GM21723 (cell line): Measurements from ENCODE around the gene NRARP.
"Not testable (repeated sequence)": the region's sequence is repeated elsewhere in the genome, so short reads cannot be mapped to it uniquely, and the experiment has no call there.

ENCODE experiments used
- ATAC-seq: cut with Tn5 transposase; IDR thresholded peaks from one replicate; pipeline ENCODE4 v1.9.1; 2021; ENCODE audit warnings: mild to moderate bottlenecking, moderate library complexity; ENCODE audit not compliant: unreplicated experiment

NRARP gene, protein sequence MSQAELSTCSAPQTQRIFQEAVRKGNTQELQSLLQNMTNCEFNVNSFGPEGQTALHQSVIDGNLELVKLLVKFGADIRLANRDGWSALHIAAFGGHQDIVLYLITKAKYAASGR

GRCh38 chr9:137302118-137302448 is at the start of gene NRARP:
Gene NRARP (minus strand): TSS chr9:137302271. CDS start chr9:137301928, 343 bp downstream.
- peak; percentile 66 for ATAC-seq

DNA sequence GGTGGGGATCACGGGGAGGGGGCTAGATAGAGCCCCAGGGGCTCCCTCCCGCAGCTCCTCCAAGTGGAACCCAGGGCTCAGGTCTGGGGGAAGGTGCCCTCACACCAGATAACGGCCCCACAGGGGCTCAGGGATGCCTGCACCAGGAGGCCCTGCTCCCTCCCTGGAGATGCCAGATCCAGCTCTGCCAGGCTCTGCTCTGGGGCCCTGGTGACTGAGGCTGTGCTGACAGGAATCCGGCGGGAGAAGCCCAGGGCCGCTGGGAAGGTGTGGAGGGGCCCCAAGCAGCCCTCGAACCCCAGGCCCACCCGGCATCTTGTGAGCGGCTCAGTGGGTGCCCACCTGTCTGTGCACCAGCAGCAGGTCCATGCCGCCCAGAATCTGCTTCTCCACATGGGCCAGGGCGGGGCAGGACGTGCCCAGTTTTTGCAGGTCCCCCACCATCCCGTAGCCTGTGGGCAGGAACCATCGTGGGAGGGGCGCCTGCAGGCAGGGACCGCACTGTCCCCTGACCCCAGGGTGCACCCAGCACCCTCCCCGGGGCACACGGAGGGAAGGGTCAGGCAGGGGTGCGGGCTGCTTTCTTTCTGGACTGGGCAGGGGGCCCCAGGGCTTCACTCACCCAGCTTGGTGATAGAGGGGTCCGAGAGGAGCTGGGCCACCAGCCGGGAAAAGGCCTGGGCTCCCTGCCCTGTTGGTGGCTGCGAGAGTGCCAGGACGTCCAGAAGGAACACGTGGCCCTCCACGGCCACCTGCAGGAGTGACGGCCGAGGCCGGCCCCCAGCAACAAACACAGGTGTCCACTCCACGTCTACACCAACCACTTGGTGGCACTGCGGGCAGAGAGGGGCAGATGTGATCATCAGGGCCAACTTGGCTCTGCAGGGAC is 48.9 kb upstream of the NRARP start:
- no peak for ATAC-seq

- ATAC-seq, result no peak
Observed at GRCh38 chr9:137349471-137350033, 47.5 kb upstream of the NRARP start.

- ATAC-seq, result no peak
Observed at GRCh38 chr9:137348769-137349470, 46.8 kb upstream of the NRARP start.

- ATAC-seq, result no peak
Observed at GRCh38 chr9:137347928-137348327, 45.9 kb upstream of the NRARP start.

GRCh38 chr9:137342482-137342881 is 40.4 kb upstream of the NRARP start:
- ATAC-seq, result no peak

- no peak for ATAC-seq
Observed at GRCh38 chr9:137341227-137341626, 39.2 kb upstream of the NRARP start.

DNA sequence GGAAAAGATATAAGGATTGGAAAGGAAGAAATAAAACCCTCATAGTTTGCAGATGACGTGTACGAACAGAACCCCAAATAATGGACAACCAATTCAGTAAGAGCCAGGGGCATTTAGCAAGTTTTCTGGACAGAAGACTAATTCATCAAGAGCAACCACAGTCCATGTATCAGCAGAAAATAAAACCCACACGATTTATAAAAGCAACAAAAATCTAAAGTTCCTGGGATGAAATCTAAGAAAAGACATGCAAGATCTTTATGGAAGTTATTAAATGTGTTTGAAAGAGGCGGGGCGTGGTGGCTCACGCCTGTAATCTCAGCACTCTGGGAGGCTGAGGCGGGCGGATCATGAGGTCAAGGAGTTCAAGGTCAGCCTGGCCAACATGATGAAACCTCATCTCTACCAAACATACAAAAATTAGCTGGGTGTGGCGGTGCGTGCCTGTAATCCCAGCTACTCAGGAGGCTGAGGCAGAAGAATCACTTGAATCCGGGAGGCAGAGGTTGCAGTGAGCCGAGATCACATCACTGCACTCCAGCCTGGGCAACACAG is 37.9 kb upstream of the NRARP start:
- not testable (repeated sequence) for ATAC-seq

GRCh38 chr9:137339045-137339907 is 37.2 kb upstream of the NRARP start:
- no peak for ATAC-seq

DNA sequence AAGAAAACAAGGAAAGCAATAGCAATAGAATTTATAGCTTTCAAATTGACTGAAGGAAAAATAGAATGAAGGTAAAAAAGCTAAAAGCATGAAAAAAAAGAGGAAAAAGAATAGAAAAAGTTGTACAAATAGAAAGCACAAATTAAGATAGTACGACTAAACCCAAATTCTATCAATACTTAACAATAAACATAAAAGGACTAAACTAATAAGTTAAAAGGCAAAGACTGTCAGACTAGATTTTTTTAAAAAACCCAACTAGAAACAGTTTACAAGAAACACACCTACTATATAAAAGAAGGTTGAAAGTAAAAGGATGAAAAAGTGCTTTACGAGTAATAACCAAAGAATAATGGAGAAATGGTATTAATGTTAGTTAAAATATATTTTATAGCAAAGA is 34.7 kb upstream of the NRARP start:
- no peak for ATAC-seq

- ATAC-seq, result no peak
Observed at GRCh38 chr9:137333016-137333671, 31.1 kb upstream of the NRARP start.

- ATAC-seq, result no peak
Observed at GRCh38 chr9:137331929-137332328, 29.9 kb upstream of the NRARP start.

DNA sequence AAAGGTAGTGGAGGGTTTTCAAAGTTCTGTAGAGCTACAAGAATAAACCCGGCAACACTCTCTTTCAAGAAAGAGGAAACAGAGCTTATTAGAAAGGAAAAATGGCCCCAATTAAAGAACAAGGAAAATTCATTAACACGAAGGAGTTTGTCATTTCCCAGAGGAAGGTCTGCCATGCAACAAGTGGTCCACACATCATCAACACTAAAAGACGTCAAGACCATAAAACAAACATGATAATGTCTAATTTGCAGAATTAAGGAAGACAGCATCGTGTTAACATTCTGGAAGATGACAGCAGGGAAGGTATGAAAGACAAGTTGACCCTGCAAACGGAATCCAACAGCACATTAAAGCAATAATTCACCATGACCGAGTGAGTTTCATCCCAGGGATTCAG is 28.6 kb upstream of the NRARP start:
- no peak for ATAC-seq

GRCh38 chr9:137329590-137329989 is 27.5 kb upstream of the NRARP start:
- not testable (repeated sequence) for ATAC-seq

DNA sequence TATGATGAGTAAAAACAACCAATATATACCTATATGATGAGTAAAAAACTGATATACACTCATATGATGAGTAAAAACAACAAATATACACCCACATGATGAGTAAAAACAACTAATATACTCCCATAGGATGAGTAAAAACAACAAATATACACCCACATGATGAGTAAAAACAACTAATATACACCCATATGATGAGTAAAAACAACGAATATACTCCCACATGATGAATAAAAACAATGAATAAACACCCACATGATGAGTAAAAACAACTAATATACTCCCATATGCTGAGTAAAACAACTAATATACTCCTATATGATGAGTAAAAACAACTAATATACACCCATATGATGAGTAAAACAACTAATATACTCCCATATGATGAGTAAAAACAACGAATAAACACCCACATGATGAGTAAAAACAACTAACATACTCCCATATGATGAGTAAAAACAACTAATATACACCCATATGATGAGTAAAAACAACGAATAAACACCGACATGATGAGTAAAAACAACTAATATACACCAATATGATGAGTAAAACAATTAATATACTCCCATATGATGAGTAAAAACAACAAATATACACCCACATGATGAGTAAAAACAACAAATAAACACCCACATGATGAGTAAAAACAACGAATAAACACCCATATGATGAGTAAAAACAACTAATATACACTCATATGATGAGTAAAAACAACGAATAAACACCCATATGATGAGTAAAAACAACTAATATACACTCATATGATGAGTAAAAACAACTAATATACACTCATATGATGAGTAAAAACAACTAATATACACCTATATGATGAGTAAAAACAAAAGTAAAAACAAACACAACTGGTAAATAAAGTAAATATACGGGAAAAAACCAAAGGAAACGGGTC is 25.8 kb upstream of the NRARP start:
- ATAC-seq, result not testable (repeated sequence)

DNA sequence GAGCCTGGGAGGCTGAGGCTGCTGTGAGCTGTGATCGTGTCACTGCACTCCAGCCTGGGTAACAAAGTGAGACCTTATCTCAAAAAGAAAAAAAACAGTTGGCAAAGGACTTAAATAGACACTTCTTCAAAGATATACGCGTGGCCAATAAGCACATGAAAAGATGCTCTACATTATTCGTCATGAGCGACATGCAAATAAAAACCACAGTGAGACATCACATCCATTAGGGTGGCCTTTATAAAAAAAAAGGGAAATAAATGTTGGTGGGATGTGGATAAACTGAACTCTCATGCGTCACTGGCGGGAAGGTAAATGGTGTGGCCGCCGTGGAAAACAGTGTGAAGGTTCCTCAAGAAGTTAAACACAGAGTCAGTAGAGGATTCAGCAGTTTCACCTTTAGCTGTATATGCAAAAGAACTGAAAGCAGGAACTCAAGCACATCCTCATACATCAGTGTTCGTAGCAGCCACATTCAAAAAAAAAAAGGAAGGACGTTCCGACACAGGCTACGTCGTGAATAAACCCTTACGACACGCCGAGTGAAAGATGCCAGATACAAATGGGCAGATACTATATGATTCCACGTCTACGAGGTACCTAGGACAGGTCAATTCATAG is 24.5 kb upstream of the NRARP start:
- ATAC-seq, result no peak

DNA sequence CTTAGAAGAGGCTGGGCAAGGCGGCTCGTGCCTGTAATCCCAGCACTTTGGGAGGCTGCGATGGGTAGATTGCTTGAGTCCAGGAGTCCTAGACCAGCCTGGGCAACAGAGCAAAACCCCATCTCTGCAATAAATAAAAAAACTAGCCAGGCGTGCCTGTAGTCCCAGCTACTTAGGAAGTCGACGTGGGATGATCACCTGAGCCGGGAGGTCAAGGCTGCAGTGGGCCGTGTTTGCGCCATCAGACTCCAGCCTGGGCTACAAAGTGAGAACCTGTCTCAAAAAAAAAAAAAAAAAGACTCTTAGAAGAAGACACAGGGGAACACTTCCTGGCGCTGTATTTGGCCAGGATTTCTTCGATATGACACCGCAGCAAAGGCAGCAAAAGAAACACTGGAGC is 23.7 kb upstream of the NRARP start:
- ATAC-seq, result no peak

- no peak for ATAC-seq
Observed at GRCh38 chr9:137325124-137325523, 23.1 kb upstream of the NRARP start.
